H1 (cell line): Measurements from ENCODE around the gene SATB2.

Experiments used
- CREB1 ChIP-seq: IDR thresholded peaks from 2 replicates; pipeline ENCODE4 v1.6.1; 2012; ENCODE audit warnings: inconsistent platforms
- CTCF ChIP-seq, 3 experiments: IDR thresholded peaks; 1 replicate in 2 of 3; 2 replicates in 1 of 3; pipeline versions ENCODE4 v1.5.1 to v1.6.1; 2011; ENCODE audit warnings: low read length in 3 of 3, mild to moderate bottlenecking in 3 of 3, inconsistent platforms in 2 of 3, low read depth in 1 of 3, moderate library complexity in 1 of 3; ENCODE audit not compliant: insufficient read depth in 1 of 3; ENCODE audit errors: control extremely low read depth in 1 of 3
- EP300 ChIP-seq, 2 experiments: IDR thresholded peaks; 1 replicate in 1 of 2; 2 replicates in 1 of 2; pipeline ENCODE4 v1.6.1; 2011 to 2012; ENCODE audit warnings: low read depth in 2 of 2, low read length in 2 of 2, mild to moderate bottlenecking in 2 of 2, borderline replicate concordance in 1 of 2, inconsistent platforms in 1 of 2, moderate library complexity in 1 of 2
- GTF2F1 ChIP-seq: IDR thresholded peaks from 2 replicates; pipeline ENCODE4 v1.6.1; 2012; ENCODE audit warnings: low read depth, low read length, improper control_type of control experiment, borderline replicate concordance
- MAX ChIP-seq: IDR thresholded peaks from 2 replicates; pipeline ENCODE4 v1.6.1; 2012; ENCODE audit warnings: inconsistent platforms

DNA sequence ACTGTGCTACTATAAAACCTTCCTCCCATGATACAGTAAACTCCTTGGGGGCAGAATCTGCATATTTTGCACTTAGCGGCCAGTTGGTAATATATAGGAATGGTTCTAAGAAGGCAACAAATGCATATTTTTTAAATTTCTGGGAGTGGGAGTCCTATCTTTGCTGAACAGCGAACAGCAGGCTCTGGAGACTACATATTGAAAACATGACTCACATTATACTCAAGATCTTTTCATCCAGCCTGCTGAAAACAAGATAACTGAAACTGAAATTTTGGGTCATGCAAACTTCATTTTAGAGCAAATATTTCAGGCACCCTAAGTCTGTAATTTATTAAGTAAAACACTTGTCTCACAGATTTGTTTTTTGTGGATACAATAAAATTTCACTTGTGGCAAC, 122.2 kb downstream of the SATB2 start:
- no peak for TF ChIP-seq CTCF (IDR thresholded peaks at IDR 0.05; ENCODE audit: control extremely low read depth in 1 of 3, insufficient read depth in 1 of 3, low read depth in 1 of 3, low read length in 3 of 3)
- TF ChIP-seq EP300 (IDR thresholded peaks at IDR 0.05; ENCODE audit: borderline replicate concordance in 1 of 2, low read depth in 2 of 2, low read length in 2 of 2), result no peak
- no peak for TF ChIP-seq MAX
- no peak for TF ChIP-seq CREB1
- TF ChIP-seq GTF2F1, result no peak
